H1 (cell line): Measurements from ENCODE around the gene ORMDL2. TPM values are rescaled to one million over a fixed set of nuclear protein-coding genes. Genes with fewer than 3 reads are reported as not detected.
A peak's percentile ranks its signal among the peaks of the same experiment; 100 is the strongest.

Source experiments
- CTCF ChIA-PET: fragments of 300-600 bp; sonication (Branson Sonifier 250); formaldehyde crosslinking; loops from one replicate; lab custom pipeline; 2021; ENCODE audit not compliant: partially characterized antibody; lab: Charles Lee
- POLR2A ChIA-PET: fragments of 300-600 bp; sonication (Branson Sonifier 250); formaldehyde crosslinking; loops from one replicate; lab custom pipeline; 2021; ENCODE audit warnings: inconsistent platforms; ENCODE audit not compliant: partially characterized antibody; lab: Charles Lee
- DNase-seq, 2 experiments: peaks; one replicate each; pipeline versions ENCODE4 v3.0.0 to v3.0.0-alpha.2; 2010 to 2022; ENCODE audit warnings: low spot score in 2 of 2, low read depth in 1 of 2, mixed read lengths in 1 of 2
- FAIRE-seq: peaks from 2 replicates; lab custom pipeline; 2011; peaks lifted over from hg19 to GRCh38; lab: Jason Lieb, UNC
- H2AFZ ChIP-seq: 2 replicates; pipeline ENCODE4 v1.8.1; 2012; ENCODE audit warnings: low read length, inconsistent platforms
- H2AK5ac ChIP-seq: 2 replicates; pipeline ENCODE4 v1.6.1; 2013; ENCODE audit warnings: low read depth, low read length
- H2BK120ac ChIP-seq: replicated peaks from 2 replicates; pipeline ENCODE3; 2013; ENCODE audit warnings: low read depth, low read length, inconsistent platforms
- H2BK12ac ChIP-seq: 2 replicates; pipeline ENCODE4 v1.6.1; 2013; ENCODE audit warnings: low read depth, low read length
- H2BK15ac ChIP-seq: 2 replicates; pipeline ENCODE4 v1.6.1; 2013; ENCODE audit warnings: low read length
- H2BK20ac ChIP-seq: 2 replicates; pipeline ENCODE4 v1.6.1; 2013; ENCODE audit warnings: low read length
- H2BK5ac ChIP-seq: 2 replicates; pipeline ENCODE4 v1.6.1; 2013; ENCODE audit warnings: low read depth, low read length
- H3K14ac ChIP-seq: 2 replicates; pipeline ENCODE4 v1.6.1; 2013; ENCODE audit warnings: inconsistent platforms; ENCODE audit not compliant: insufficient read length
- H3K18ac ChIP-seq: 2 replicates; pipeline ENCODE4 v1.6.1; 2013; ENCODE audit warnings: low read length; ENCODE audit errors: extremely low read depth
- H3K23ac ChIP-seq: 2 replicates; pipeline ENCODE4 v1.6.1; 2013; ENCODE audit warnings: inconsistent platforms; ENCODE audit not compliant: insufficient read length
- H3K23me2 ChIP-seq: 2 replicates; pipeline ENCODE4 v1.6.1; 2013; ENCODE audit warnings: low read depth, low read length
- H3K27ac ChIP-seq: 2 replicates; pipeline ENCODE4 v1.6.1; 2011; ENCODE audit warnings: low read depth, low read length, inconsistent platforms
- H3K27me3 ChIP-seq, 4 experiments: replicated peaks in 1 of 4; 1 replicate in 1 of 4; 2 replicates in 3 of 4; pipeline versions ENCODE4 v1.6.1 to v1.8.1; 2011 to 2013; ENCODE audit warnings: low read length in 3 of 4, mild to moderate bottlenecking in 3 of 4, inconsistent platforms in 2 of 4, mixed read lengths in 2 of 4, moderate library complexity in 1 of 4; ENCODE audit not compliant: control insufficient read depth in 3 of 4, insufficient read depth in 3 of 4; ENCODE audit errors: extremely low read depth in 1 of 4
- H3K36me3 ChIP-seq, 4 experiments: 2 replicates each; pipeline versions ENCODE4 v1.6.1 to v1.8.1; 2011 to 2013; ENCODE audit warnings: mild to moderate bottlenecking in 4 of 4, low read length in 3 of 4, moderate library complexity in 2 of 4, control low read depth in 1 of 4, inconsistent platforms in 1 of 4; ENCODE audit not compliant: insufficient read depth in 4 of 4, control insufficient read depth in 2 of 4
- H3K4ac ChIP-seq: replicated peaks from 2 replicates; pipeline ENCODE3; 2013; ENCODE audit warnings: low read length, low read depth, mixed read lengths, inconsistent platforms; ENCODE audit not compliant: insufficient read length
- H3K4me1 ChIP-seq, 4 experiments: replicated peaks in 1 of 4; 1 replicate in 1 of 4; 2 replicates in 3 of 4; pipeline versions ENCODE4 v1.6.1 to v1.8.1; 2011 to 2013; ENCODE audit warnings: low read length in 3 of 4, inconsistent platforms in 2 of 4, mixed read lengths in 1 of 4; ENCODE audit not compliant: insufficient read depth in 4 of 4, control insufficient read depth in 3 of 4
- H3K4me2 ChIP-seq, 2 experiments: 2 replicates each; pipeline versions ENCODE4 v1.6.1 to v1.8.1; 2011 to 2013; ENCODE audit warnings: low read depth in 2 of 2, low read length in 2 of 2, control low read depth in 1 of 2, inconsistent platforms in 1 of 2, mild to moderate bottlenecking in 1 of 2; ENCODE audit not compliant: insufficient read depth in 1 of 2
- H3K4me3 ChIP-seq, 4 experiments: fragments of 200-600, 300-600 bp in 1 of 4; sonication (generic), shearing (Covaris generic), sonication (Bioruptor Twin) in 1 of 4; 2 replicates each; pipeline versions ENCODE4 v1.5.1 to v1.8.1; 2011 to 2016; ENCODE audit warnings: low read length in 4 of 4, low read depth in 3 of 4, control low read depth in 2 of 4, inconsistent platforms in 2 of 4, mild to moderate bottlenecking in 2 of 4, mixed read lengths in 1 of 4, moderate library complexity in 1 of 4; ENCODE audit not compliant: insufficient read depth in 2 of 4; ENCODE audit errors: extremely low read depth in 1 of 4
- H3K56ac ChIP-seq: replicated peaks from 2 replicates; pipeline ENCODE3; 2013; ENCODE audit warnings: low read depth, mild to moderate bottlenecking, mixed read lengths, low read length, inconsistent platforms; ENCODE audit not compliant: insufficient read length
- H3K79me1 ChIP-seq: 2 replicates; pipeline ENCODE4 v1.6.1; 2013; ENCODE audit warnings: low read depth, low read length, control low read depth
- H3K79me2 ChIP-seq, 2 experiments: 2 replicates each; pipeline versions ENCODE4 v1.6.1 to v1.8.1; 2012 to 2013; ENCODE audit warnings: low read length in 2 of 2, mild to moderate bottlenecking in 2 of 2, inconsistent platforms in 1 of 2; ENCODE audit not compliant: insufficient read depth in 2 of 2, control insufficient read depth in 1 of 2
- H3K9ac ChIP-seq, 4 experiments: replicated peaks in 1 of 4; 1 replicate in 1 of 4; 2 replicates in 3 of 4; pipeline versions ENCODE4 v1.6.1 to v1.8.1; 2011 to 2013; ENCODE audit warnings: low read depth in 3 of 4, low read length in 3 of 4, control low read depth in 2 of 4, mild to moderate bottlenecking in 2 of 4, moderate library complexity in 2 of 4, inconsistent platforms in 1 of 4; ENCODE audit errors: extremely low read depth in 1 of 4
- H3K9me3 ChIP-seq, 2 experiments: 2 replicates each; pipeline versions ENCODE4 v1.6.1 to v1.8.1; 2012 to 2013; ENCODE audit warnings: mild to moderate bottlenecking in 2 of 2, moderate library complexity in 2 of 2, control low read depth in 1 of 2, inconsistent platforms in 1 of 2, low read depth in 1 of 2, low read length in 1 of 2, mixed read lengths in 1 of 2; ENCODE audit not compliant: insufficient read depth in 2 of 2
- H4K20me1 ChIP-seq, 2 experiments: replicated peaks in 1 of 2; 2 replicates each; pipeline versions ENCODE3 to v1.8.1; 2011 to 2013; ENCODE audit warnings: inconsistent platforms in 2 of 2, low read length in 2 of 2, mild to moderate bottlenecking in 1 of 2; ENCODE audit not compliant: insufficient read depth in 2 of 2, control insufficient read depth in 1 of 2
- H4K5ac ChIP-seq: 2 replicates; pipeline ENCODE4 v1.6.1; 2013; ENCODE audit warnings: low read length, low read depth, mixed read lengths, inconsistent platforms; ENCODE audit not compliant: insufficient read length
- H4K8ac ChIP-seq: 2 replicates; pipeline ENCODE4 v1.8.0; 2013; ENCODE audit warnings: mild to moderate bottlenecking, moderate library complexity, low read length, inconsistent platforms; ENCODE audit not compliant: insufficient read depth; ENCODE audit errors: extremely low read depth
- H4K91ac ChIP-seq: replicated peaks from 2 replicates; pipeline ENCODE3; 2013; ENCODE audit warnings: low read length, mixed read lengths, inconsistent platforms; ENCODE audit not compliant: insufficient read length
- BACH1 ChIP-seq: IDR thresholded peaks from 2 replicates; pipeline ENCODE4 v1.6.1; 2012; ENCODE audit warnings: low read length, improper control_type of control experiment
- FOSL1 ChIP-seq: IDR thresholded peaks from 2 replicates; pipeline ENCODE4 v1.6.1; 2011; ENCODE audit warnings: mild to moderate bottlenecking, low read depth, low read length, moderate library complexity; ENCODE audit not compliant: insufficient read depth
- KDM4A ChIP-seq: IDR thresholded peaks from one replicate; pipeline ENCODE4 v1.7.1; 2012; ENCODE audit warnings: low read depth, mild to moderate bottlenecking, moderate library complexity, low read length, inconsistent platforms; ENCODE audit not compliant: severe bottlenecking
- POLR2A ChIP-seq, 2 experiments: IDR thresholded peaks; 1 replicate in 1 of 2; 2 replicates in 1 of 2; pipeline ENCODE4 v1.6.1; 2011; ENCODE audit warnings: low read depth in 2 of 2, low read length in 2 of 2, mild to moderate bottlenecking in 2 of 2; ENCODE audit errors: control extremely low read depth in 1 of 2
- RAD21 ChIP-seq, 2 experiments: IDR thresholded peaks in 1 of 2; conservative IDR thresholded peaks in 1 of 2; 2 replicates each; pipeline ENCODE4 v1.6.1; 2011; ENCODE audit warnings: low read depth in 2 of 2, low read length in 2 of 2, improper control_type of control experiment in 1 of 2, inconsistent platforms in 1 of 2, mild to moderate bottlenecking in 1 of 2, moderate library complexity in 1 of 2
- TEAD4 ChIP-seq: IDR thresholded peaks from 2 replicates; pipeline ENCODE4 v1.6.1; 2012; ENCODE audit warnings: low read depth, low read length, inconsistent platforms, mixed read lengths
- WGBS, 2 experiments: shearing (Covaris generic) in 1 of 2; methylation state at CpG; one replicate each; pipeline versions ENCODE4 v1.1.6 to v1.1.7; 2013 to 2015; ENCODE audit warnings: low lambda C conversion rate in 2 of 2, mixed read lengths in 2 of 2, inconsistent platforms in 1 of 2, low coverage in 1 of 2, missing lambda C conversion rate in 1 of 2; ENCODE audit not compliant: insufficient replicate concordance in 2 of 2, insufficient coverage in 1 of 2, insufficient read length in 1 of 2; ENCODE audit errors: extremely low coverage in 1 of 2, missing lambda C conversion rate in 1 of 2; 5-methylcytosine and 5-hydroxymethylcytosine counted together
- polyA plus RNA-seq, 7 experiments: library from polyadenylated mRNA; depleted of rRNA in 3 of 7; stranded (reverse) in 5 of 7; unstranded in 2 of 7; fragments of >200 nt in 5 of 7; fragments of 200-250 nt in 2 of 7; gene quantifications; 1 replicate in 5 of 7; 2 replicates in 1 of 7; 4 replicates in 1 of 7; pipeline versions ENCODE4 v1.2.1 to v1.2.3, GENCODE V29; 2011 to 2013; ENCODE audit warnings: missing spikeins in 2 of 7, mixed read lengths in 2 of 7
- total RNA-seq: library from RNA; stranded (reverse); fragmentation: NEBNext Ultra II Directional; extraction: Animal tissue kit (Norgen Biotek cat#: 25700); gene quantifications from 2 replicates; pipeline ENCODE4 v1.2.1, GENCODE V29; 2021
- TF ChIP-seq, protein P1 (sequence below), 3 experiments: IDR thresholded peaks; 1 replicate in 2 of 3; 2 replicates in 1 of 3; pipeline versions ENCODE4 v1.5.1 to v1.6.1; 2011; ENCODE audit warnings: low read length in 3 of 3, mild to moderate bottlenecking in 3 of 3, inconsistent platforms in 2 of 3, low read depth in 1 of 3, moderate library complexity in 1 of 3; ENCODE audit not compliant: insufficient read depth in 1 of 3; ENCODE audit errors: control extremely low read depth in 1 of 3

The ORMDL2 gene
- total and polyA plus RNA-seq, 2 of the 8 experiments (the other 6 are each of a cell fraction or from before 2014, with no cell fraction given): 39.0 to 65.6 TPM

DNA sequence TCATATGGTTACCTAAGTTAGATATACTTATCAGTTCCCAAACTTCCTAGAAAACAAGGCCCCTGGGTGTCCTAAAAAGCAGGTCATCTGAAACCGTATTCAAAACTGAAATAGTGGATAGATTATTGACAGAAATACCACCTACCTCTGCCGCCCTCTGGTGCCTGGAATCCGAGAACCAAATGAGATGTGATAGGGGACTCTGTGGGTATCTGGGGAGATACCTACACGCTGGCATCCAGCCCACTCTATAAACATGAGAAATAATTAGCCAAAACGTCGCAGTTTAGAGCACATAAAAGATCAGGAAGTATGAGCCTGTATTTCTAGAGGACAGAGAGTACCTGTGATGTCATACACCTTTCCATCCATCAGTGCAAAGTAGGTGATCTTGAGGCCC, 4.4 kb downstream of the ORMDL2 start:
- no peak overlapping the region for H2BK120ac ChIP-seq
- H3K4me3 ChIP-seq: no peak overlapping the region
- H3K9me3 ChIP-seq: no peaks in the 10 kb centered on the region; a peak in 1 of 4 replicates
- no peak overlapping the region for H3K9ac ChIP-seq
- ChIA-PET CTCF (interaction anchor here (0.7 to 18.0 kb wide), 15 partner anchors 9 to 207 kb away, joined by 3 to 224 read pairs (median 4); partner anchors contain the start of genes DNAJC14, GDF11 and MMP19), POLR2A (interaction anchor here (1.1 to 12.7 kb wide), 5 partner anchors 9 to 106 kb away, joined by 3 to 133 read pairs (median 11); partner anchors contain the start of genes DNAJC14 and PYM1)
- H4K8ac ChIP-seq: no peak overlapping the region
- H3K4ac ChIP-seq: no peak overlapping the region
- peaks cover 2 to 37% of the 10 kb centered on the region in 2 experiments for H3K79me2 ChIP-seq
- H2BK5ac ChIP-seq: no peak overlapping the region
- H2AK5ac ChIP-seq: no peak overlapping the region
- 73% methylated on average over 6 of the region's 6 CpGs; no CpG with 5 or more reads in 1 of the 2 experiments for WGBS, 2 experiments
- no peak overlapping the region for H3K56ac ChIP-seq
- H3K14ac ChIP-seq: no peak overlapping the region
- H4K91ac ChIP-seq: no peak overlapping the region
- H2BK12ac ChIP-seq: no peak overlapping the region
- peaks cover 5 to 15% of the 10 kb centered on the region in 2 experiments for H4K20me1 ChIP-seq
- peaks cover 4 to 5% (median 5%) of the 10 kb centered on the region in 4 experiments; a peak in 5 of 7 replicates for H3K4me1 ChIP-seq
- no peak overlapping the region for H3K4me2 ChIP-seq
- H3K36me3 ChIP-seq: peaks cover 8 to 41% (median 33%) of the 10 kb centered on the region in 4 experiments
- H2BK15ac ChIP-seq: no peak overlapping the region
- H3K23ac ChIP-seq: no peak overlapping the region
- no peaks in the 10 kb centered on the region; the same call in 1 of the 2 replicates for H3K23me2 ChIP-seq
- FAIRE-seq (no peak), DNase-seq (peak in 1 of 2 experiments; percentile 58)
- no peak overlapping the region for H2BK20ac ChIP-seq
- H3K27me3 ChIP-seq: no peaks in the 10 kb centered on the region
- H2AFZ ChIP-seq: no peak overlapping the region
- no peak overlapping the region for H3K27ac ChIP-seq
- TF ChIP-seq, protein P1, sequence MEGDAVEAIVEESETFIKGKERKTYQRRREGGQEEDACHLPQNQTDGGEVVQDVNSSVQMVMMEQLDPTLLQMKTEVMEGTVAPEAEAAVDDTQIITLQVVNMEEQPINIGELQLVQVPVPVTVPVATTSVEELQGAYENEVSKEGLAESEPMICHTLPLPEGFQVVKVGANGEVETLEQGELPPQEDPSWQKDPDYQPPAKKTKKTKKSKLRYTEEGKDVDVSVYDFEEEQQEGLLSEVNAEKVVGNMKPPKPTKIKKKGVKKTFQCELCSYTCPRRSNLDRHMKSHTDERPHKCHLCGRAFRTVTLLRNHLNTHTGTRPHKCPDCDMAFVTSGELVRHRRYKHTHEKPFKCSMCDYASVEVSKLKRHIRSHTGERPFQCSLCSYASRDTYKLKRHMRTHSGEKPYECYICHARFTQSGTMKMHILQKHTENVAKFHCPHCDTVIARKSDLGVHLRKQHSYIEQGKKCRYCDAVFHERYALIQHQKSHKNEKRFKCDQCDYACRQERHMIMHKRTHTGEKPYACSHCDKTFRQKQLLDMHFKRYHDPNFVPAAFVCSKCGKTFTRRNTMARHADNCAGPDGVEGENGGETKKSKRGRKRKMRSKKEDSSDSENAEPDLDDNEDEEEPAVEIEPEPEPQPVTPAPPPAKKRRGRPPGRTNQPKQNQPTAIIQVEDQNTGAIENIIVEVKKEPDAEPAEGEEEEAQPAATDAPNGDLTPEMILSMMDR (IDR thresholded peaks at IDR 0.05; ENCODE audit: control extremely low read depth in 1 of 3, insufficient read depth in 1 of 3, low read depth in 1 of 3, low read length in 3 of 3): peak; percentile 44 to 56 (median 47)
- peak; percentile 18 to 43; a peak in 1 of 4 replicates for TF ChIP-seq RAD21 (IDR thresholded peaks at IDR 0.05 in 1 of 2, conservative IDR thresholded peaks at IDR 0.05 in 1 of 2; ENCODE audit: low read depth in 2 of 2, low read length in 2 of 2)
- TF ChIP-seq KDM4A: no peak
- TF ChIP-seq BACH1: no peak
- 0 out of 3 replicates have a peak, but pooled peaks of 1 of the 2 experiments have one; percentile 42 for TF ChIP-seq POLR2A (IDR thresholded peaks at IDR 0.05; ENCODE audit: control extremely low read depth in 1 of 2, low read depth in 2 of 2, low read length in 2 of 2)
- TF ChIP-seq TEAD4: peak; percentile 97
- TF ChIP-seq FOSL1: no peak
- no peak overlapping the region for H4K5ac ChIP-seq
- H3K18ac ChIP-seq: no peak overlapping the region
- peaks cover 4% of the 10 kb centered on the region; the same call in 1 of the 2 replicates for H3K79me1 ChIP-seq
